ENCODE data around the gene ZSWIM7. TPM values are rescaled to one million over a fixed set of nuclear protein-coding genes. Genes with fewer than 3 reads are reported as not detected.

ZSWIM7 gene
- polyA plus RNA-seq, 2 donors: 13.9 to 15.6 TPM

DNA sequence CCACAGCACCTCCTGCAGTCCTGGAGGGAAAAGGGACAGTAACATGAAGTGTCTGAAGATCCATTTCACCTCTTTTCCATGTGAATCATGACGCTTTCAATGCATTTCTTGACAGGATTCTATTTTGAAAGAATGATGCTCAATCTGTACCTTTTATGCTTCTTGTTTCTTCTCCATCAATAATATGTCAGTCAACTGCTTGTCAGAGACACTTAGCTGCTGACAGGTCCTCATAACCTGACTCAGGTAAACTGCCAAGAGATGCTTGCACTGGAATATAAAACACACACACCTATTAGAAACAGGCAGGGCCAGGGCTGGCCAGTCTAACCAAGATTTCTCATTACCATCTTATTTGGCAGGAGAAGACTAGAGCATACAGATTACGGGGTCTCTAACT, 21.6 kb downstream of the ZSWIM7 start:
- H3K4me3 ChIP-seq (ENCODE audit: low read depth in 1 of 2, low read length in 2 of 2): no peak overlapping the region
- WGBS, 2 donors: 98% methylated on average over 2 of the region's 2 CpGs
- H3K27ac ChIP-seq (ENCODE audit: low read depth in 2 of 2, low read length in 1 of 2): no peak overlapping the region
- peaks cover 0 to 3% of the 10 kb centered on the region in 2 donors for H3K4me1 ChIP-seq (ENCODE audit: control insufficient read depth in 2 of 2, insufficient read depth in 2 of 2, low read length in 1 of 2)
- no peaks in the 10 kb centered on the region for H3K27me3 ChIP-seq (ENCODE audit: control insufficient read depth in 1 of 2, insufficient read depth in 2 of 2, low read length in 2 of 2)
- no peaks in the 10 kb centered on the region for H3K9me3 ChIP-seq (ENCODE audit: control insufficient read depth in 2 of 2, insufficient read depth in 1 of 2, low read depth in 1 of 2, low read length in 1 of 2)
- peaks cover 7 to 14% of the 10 kb centered on the region in 2 donors for H3K36me3 ChIP-seq (ENCODE audit: control insufficient read depth in 2 of 2, insufficient read depth in 2 of 2, low read length in 1 of 2)

GRCh38 chr17:15973834-15974233, 25.7 kb downstream of the ZSWIM7 start:
- Histone ChIP-seq H3K27me3 (ENCODE audit: control insufficient read depth in 1 of 2, insufficient read depth in 2 of 2, low read length in 2 of 2) (no peaks in the 10 kb centered on the region), H3K9me3 (ENCODE audit: control insufficient read depth in 2 of 2, insufficient read depth in 1 of 2, low read depth in 1 of 2, low read length in 1 of 2) (no peaks in the 10 kb centered on the region), H3K4me3 (ENCODE audit: low read depth in 1 of 2, low read length in 2 of 2) (no peak overlapping the region), H3K27ac (ENCODE audit: low read depth in 2 of 2, low read length in 1 of 2) (no peak overlapping the region), H3K4me1 (ENCODE audit: control insufficient read depth in 2 of 2, insufficient read depth in 2 of 2, low read length in 1 of 2) (peaks cover 0 to 3% of the 10 kb centered on the region in 2 donors), H3K36me3 (ENCODE audit: control insufficient read depth in 2 of 2, insufficient read depth in 2 of 2, low read length in 1 of 2) (peaks cover 7 to 8% of the 10 kb centered on the region in 2 donors)
- WGBS, 2 donors: 74 to 80% methylated on average over 6 of the region's 6 CpGs

GRCh38 chr17:15973016-15973415, 26.5 kb downstream of the ZSWIM7 start:
- no peak overlapping the region for H3K4me3 ChIP-seq (ENCODE audit: low read depth in 1 of 2, low read length in 2 of 2)
- no peak overlapping the region for H3K27ac ChIP-seq (ENCODE audit: low read depth in 2 of 2, low read length in 1 of 2)
- H3K36me3 ChIP-seq (ENCODE audit: control insufficient read depth in 2 of 2, insufficient read depth in 2 of 2, low read length in 1 of 2): peaks cover 6 to 8% of the 10 kb centered on the region in 2 donors
- no peaks in the 10 kb centered on the region for H3K9me3 ChIP-seq (ENCODE audit: control insufficient read depth in 2 of 2, insufficient read depth in 1 of 2, low read depth in 1 of 2, low read length in 1 of 2)
- peaks cover 0 to 3% of the 10 kb centered on the region in 2 donors for H3K4me1 ChIP-seq (ENCODE audit: control insufficient read depth in 2 of 2, insufficient read depth in 2 of 2, low read length in 1 of 2)
- H3K27me3 ChIP-seq (ENCODE audit: control insufficient read depth in 1 of 2, insufficient read depth in 2 of 2, low read length in 2 of 2): no peaks in the 10 kb centered on the region

GRCh38 chr17:15972497-15972951, 27.0 kb downstream of the ZSWIM7 start:
- Histone ChIP-seq H3K27me3 (ENCODE audit: control insufficient read depth in 1 of 2, insufficient read depth in 2 of 2, low read length in 2 of 2) (no peaks in the 10 kb centered on the region), H3K36me3 (ENCODE audit: control insufficient read depth in 2 of 2, insufficient read depth in 2 of 2, low read length in 1 of 2) (peaks cover 5 to 8% of the 10 kb centered on the region in 2 donors), H3K27ac (ENCODE audit: low read depth in 2 of 2, low read length in 1 of 2) (no peak overlapping the region), H3K9me3 (ENCODE audit: control insufficient read depth in 2 of 2, insufficient read depth in 1 of 2, low read depth in 1 of 2, low read length in 1 of 2) (no peaks in the 10 kb centered on the region), H3K4me1 (ENCODE audit: control insufficient read depth in 2 of 2, insufficient read depth in 2 of 2, low read length in 1 of 2) (peaks cover 0 to 3% of the 10 kb centered on the region in 2 donors), H3K4me3 (ENCODE audit: low read depth in 1 of 2, low read length in 2 of 2) (no peak overlapping the region)
- 93 to 97% methylated on average over 4 of the region's 4 CpGs for WGBS, 2 donors

- Histone ChIP-seq H3K9me3 (ENCODE audit: control insufficient read depth in 2 of 2, insufficient read depth in 1 of 2, low read depth in 1 of 2, low read length in 1 of 2) (no peaks in the 10 kb centered on the region), H3K4me1 (ENCODE audit: control insufficient read depth in 2 of 2, insufficient read depth in 2 of 2, low read length in 1 of 2) (peaks cover 3% of the 10 kb centered on the region in 2 donors), H3K4me3 (ENCODE audit: low read depth in 1 of 2, low read length in 2 of 2) (no peak overlapping the region), H3K36me3 (ENCODE audit: control insufficient read depth in 2 of 2, insufficient read depth in 2 of 2, low read length in 1 of 2) (peaks cover 5 to 8% of the 10 kb centered on the region in 2 donors), H3K27me3 (ENCODE audit: control insufficient read depth in 1 of 2, insufficient read depth in 2 of 2, low read length in 2 of 2) (no peaks in the 10 kb centered on the region), H3K27ac (ENCODE audit: low read depth in 2 of 2, low read length in 1 of 2) (no peak overlapping the region)
- 93 to 94% methylated on average over 5 of the region's 5 CpGs for WGBS, 2 donors
Observed at GRCh38 chr17:15971882-15972281, 27.6 kb downstream of the ZSWIM7 start.

GRCh38 chr17:15971098-15971678, 28.3 kb downstream of the ZSWIM7 start:
- H3K4me3 ChIP-seq (ENCODE audit: low read depth in 1 of 2, low read length in 2 of 2): no peak overlapping the region
- peaks cover 2 to 8% of the 10 kb centered on the region in 2 donors for H3K36me3 ChIP-seq (ENCODE audit: control insufficient read depth in 2 of 2, insufficient read depth in 2 of 2, low read length in 1 of 2)
- WGBS, 2 donors: 74 to 80% methylated on average over 5 of the region's 5 CpGs
- peaks cover 3 to 8% of the 10 kb centered on the region in 2 donors for H3K4me1 ChIP-seq (ENCODE audit: control insufficient read depth in 2 of 2, insufficient read depth in 2 of 2, low read length in 1 of 2)
- no peaks in the 10 kb centered on the region for H3K27me3 ChIP-seq (ENCODE audit: control insufficient read depth in 1 of 2, insufficient read depth in 2 of 2, low read length in 2 of 2)
- H3K9me3 ChIP-seq (ENCODE audit: control insufficient read depth in 2 of 2, insufficient read depth in 1 of 2, low read depth in 1 of 2, low read length in 1 of 2): no peaks in the 10 kb centered on the region
- H3K27ac ChIP-seq (ENCODE audit: low read depth in 2 of 2, low read length in 1 of 2): no peak overlapping the region

DNA sequence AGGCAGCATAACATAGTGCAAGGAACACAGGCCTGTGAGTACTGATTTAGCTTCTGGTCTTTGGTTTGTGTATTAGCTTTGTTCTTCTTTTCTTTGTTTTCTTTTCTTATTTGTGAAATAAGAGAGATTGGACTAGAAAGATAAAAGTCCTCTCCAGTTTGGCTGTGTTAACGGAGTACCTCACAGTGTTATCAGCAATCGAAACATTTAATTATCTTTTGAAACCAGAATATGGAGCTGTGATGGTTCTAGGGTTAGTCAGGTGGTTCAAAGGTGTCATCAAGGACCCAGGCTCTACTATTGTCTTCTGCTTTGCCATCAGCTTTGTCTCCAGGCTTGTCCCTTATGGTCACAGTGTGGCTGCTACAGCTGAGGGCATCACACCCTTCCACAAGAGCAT, 29.0 kb downstream of the ZSWIM7 start:
- Histone ChIP-seq H3K9me3 (ENCODE audit: control insufficient read depth in 2 of 2, insufficient read depth in 1 of 2, low read depth in 1 of 2, low read length in 1 of 2) (no peaks in the 10 kb centered on the region), H3K4me1 (ENCODE audit: control insufficient read depth in 2 of 2, insufficient read depth in 2 of 2, low read length in 1 of 2) (peaks cover 3 to 11% of the 10 kb centered on the region in 2 donors), H3K27me3 (ENCODE audit: control insufficient read depth in 1 of 2, insufficient read depth in 2 of 2, low read length in 2 of 2) (no peaks in the 10 kb centered on the region), H3K27ac (ENCODE audit: low read depth in 2 of 2, low read length in 1 of 2) (no peak overlapping the region), H3K4me3 (ENCODE audit: low read depth in 1 of 2, low read length in 2 of 2) (no peak overlapping the region), H3K36me3 (ENCODE audit: control insufficient read depth in 2 of 2, insufficient read depth in 2 of 2, low read length in 1 of 2) (peaks cover 2 to 8% of the 10 kb centered on the region in 2 donors)
- 92 to 93% methylated on average over 2 of the region's 2 CpGs for WGBS, 2 donors

- Histone ChIP-seq H3K9me3 (ENCODE audit: control insufficient read depth in 2 of 2, insufficient read depth in 1 of 2, low read depth in 1 of 2, low read length in 1 of 2) (no peaks in the 10 kb centered on the region), H3K27me3 (ENCODE audit: control insufficient read depth in 1 of 2, insufficient read depth in 2 of 2, low read length in 2 of 2) (no peaks in the 10 kb centered on the region), H3K4me1 (ENCODE audit: control insufficient read depth in 2 of 2, insufficient read depth in 2 of 2, low read length in 1 of 2) (peaks cover 0 to 11% of the 10 kb centered on the region in 2 donors), H3K36me3 (ENCODE audit: control insufficient read depth in 2 of 2, insufficient read depth in 2 of 2, low read length in 1 of 2) (peaks cover 0 to 2% of the 10 kb centered on the region in 2 donors), H3K27ac (ENCODE audit: low read depth in 2 of 2, low read length in 1 of 2) (no peak overlapping the region), H3K4me3 (ENCODE audit: low read depth in 1 of 2, low read length in 2 of 2) (no peak overlapping the region)
- WGBS, 2 donors: 95% methylated on average over 8 of the region's 8 CpGs
Observed at GRCh38 chr17:15969463-15969862, 30.0 kb downstream of the ZSWIM7 start.

GRCh38 chr17:15967706-15968399, 31.7 kb downstream of the ZSWIM7 start:
- Histone ChIP-seq H3K36me3 (ENCODE audit: control insufficient read depth in 2 of 2, insufficient read depth in 2 of 2, low read length in 1 of 2) (peaks cover 0 to 2% of the 10 kb centered on the region in 2 donors), H3K9me3 (ENCODE audit: control insufficient read depth in 2 of 2, insufficient read depth in 1 of 2, low read depth in 1 of 2, low read length in 1 of 2) (no peaks in the 10 kb centered on the region), H3K27ac (ENCODE audit: low read depth in 2 of 2, low read length in 1 of 2) (no peak overlapping the region), H3K4me3 (ENCODE audit: low read depth in 1 of 2, low read length in 2 of 2) (no peak overlapping the region), H3K27me3 (ENCODE audit: control insufficient read depth in 1 of 2, insufficient read depth in 2 of 2, low read length in 2 of 2) (no peaks in the 10 kb centered on the region), H3K4me1 (ENCODE audit: control insufficient read depth in 2 of 2, insufficient read depth in 2 of 2, low read length in 1 of 2) (peaks cover 0 to 11% of the 10 kb centered on the region in 2 donors)
- WGBS, 2 donors: 87 to 88% methylated on average over 11 of the region's 11 CpGs

DNA sequence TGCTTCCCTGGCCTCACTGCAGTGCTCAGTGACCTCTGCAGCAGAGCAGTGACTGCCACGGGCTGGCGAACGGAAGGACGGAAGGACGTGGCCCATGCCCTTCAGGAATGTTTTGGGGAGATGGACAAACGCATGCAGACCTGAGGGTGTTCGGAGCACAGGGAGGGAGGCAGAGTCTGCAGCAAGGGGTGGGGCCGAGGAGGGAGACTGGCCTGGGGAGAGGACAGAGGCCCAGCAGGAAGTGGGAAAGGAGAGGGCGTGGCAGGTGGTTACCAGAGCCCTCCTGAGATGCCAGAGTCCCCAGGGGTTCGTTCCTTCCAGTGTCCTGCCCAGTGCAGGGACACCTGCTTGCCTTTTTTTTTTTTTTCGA, 32.6 kb downstream of the ZSWIM7 start:
- H3K27me3 ChIP-seq (ENCODE audit: control insufficient read depth in 1 of 2, insufficient read depth in 2 of 2, low read length in 2 of 2): no peaks in the 10 kb centered on the region
- H3K27ac ChIP-seq (ENCODE audit: low read depth in 2 of 2, low read length in 1 of 2): peak overlapping the region; percentile 14 to 50
- H3K36me3 ChIP-seq (ENCODE audit: control insufficient read depth in 2 of 2, insufficient read depth in 2 of 2, low read length in 1 of 2): no peaks in the 10 kb centered on the region
- peaks cover 0 to 11% of the 10 kb centered on the region in 2 donors for H3K4me1 ChIP-seq (ENCODE audit: control insufficient read depth in 2 of 2, insufficient read depth in 2 of 2, low read length in 1 of 2)
- no peaks in the 10 kb centered on the region for H3K9me3 ChIP-seq (ENCODE audit: control insufficient read depth in 2 of 2, insufficient read depth in 1 of 2, low read depth in 1 of 2, low read length in 1 of 2)
- whole genome bisulfite sequencing, 2 donors: 45 to 47% methylated on average over 11 of the region's 11 CpGs
- H3K4me3 ChIP-seq (ENCODE audit: low read depth in 1 of 2, low read length in 2 of 2): no peak overlapping the region

All from esophagus (tissue), 2 donors.